Activated CD4-positive, CD25-positive, alpha-beta regulatory T cell (primary cell): ENCODE data around the gene ARAP3.
A peak's percentile ranks its signal among the peaks of the same experiment; 100 is the strongest.
"Not testable (repeated sequence)": the region's sequence is repeated elsewhere in the genome, so short reads cannot be mapped to it uniquely, and the experiment has no call there.

Experiments used
- DNase-seq, 4 experiments: peaks; one replicate each; lab custom pipeline; 2025; lab: John Stamatoyannopoulos, UW

The ARAP3 gene

GRCh38 chr5:141617682-141618029 is 64.4 kb downstream of the ARAP3 start:
- DNase-seq: no peak

DNA sequence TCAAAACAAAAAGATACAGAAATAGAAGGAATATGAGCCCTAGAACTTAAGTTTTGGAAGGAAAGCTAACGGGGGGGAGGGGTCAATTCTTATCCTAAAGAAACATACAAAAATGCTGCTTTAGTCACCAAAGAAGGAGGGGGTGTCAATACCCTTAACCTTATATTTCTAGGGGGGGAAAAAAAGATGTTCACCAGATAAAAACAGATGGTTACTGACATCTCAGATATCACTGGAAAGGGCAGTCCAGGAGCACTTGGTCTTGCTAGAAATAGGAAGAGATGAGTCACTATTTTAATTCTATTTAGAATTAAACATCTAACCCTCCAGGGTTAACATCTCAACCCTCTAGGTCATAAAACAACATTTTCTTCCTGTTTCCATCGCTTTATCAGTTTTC is 64.9 kb downstream of the ARAP3 start:
- no peak for DNase-seq

GRCh38 chr5:141615991-141616720 is 65.9 kb downstream of the ARAP3 start:
- no peak for DNase-seq

GRCh38 chr5:141613344-141613743 is 68.7 kb downstream of the ARAP3 start:
- no peak for DNase-seq

GRCh38 chr5:141611289-141611688 is 70.7 kb downstream of the ARAP3 start:
- DNase-seq: no peak

- not testable (repeated sequence) for DNase-seq
Measured at GRCh38 chr5:141609921-141610320, 72.1 kb downstream of the ARAP3 start.

- DNase-seq: no peak
Measured at GRCh38 chr5:141609044-141609443, 73.0 kb downstream of the ARAP3 start.

- no peak for DNase-seq
Measured at GRCh38 chr5:141608557-141608956, 73.5 kb downstream of the ARAP3 start.

GRCh38 chr5:141608046-141608445 is 74.0 kb downstream of the ARAP3 start:
- DNase-seq: no peak

DNA sequence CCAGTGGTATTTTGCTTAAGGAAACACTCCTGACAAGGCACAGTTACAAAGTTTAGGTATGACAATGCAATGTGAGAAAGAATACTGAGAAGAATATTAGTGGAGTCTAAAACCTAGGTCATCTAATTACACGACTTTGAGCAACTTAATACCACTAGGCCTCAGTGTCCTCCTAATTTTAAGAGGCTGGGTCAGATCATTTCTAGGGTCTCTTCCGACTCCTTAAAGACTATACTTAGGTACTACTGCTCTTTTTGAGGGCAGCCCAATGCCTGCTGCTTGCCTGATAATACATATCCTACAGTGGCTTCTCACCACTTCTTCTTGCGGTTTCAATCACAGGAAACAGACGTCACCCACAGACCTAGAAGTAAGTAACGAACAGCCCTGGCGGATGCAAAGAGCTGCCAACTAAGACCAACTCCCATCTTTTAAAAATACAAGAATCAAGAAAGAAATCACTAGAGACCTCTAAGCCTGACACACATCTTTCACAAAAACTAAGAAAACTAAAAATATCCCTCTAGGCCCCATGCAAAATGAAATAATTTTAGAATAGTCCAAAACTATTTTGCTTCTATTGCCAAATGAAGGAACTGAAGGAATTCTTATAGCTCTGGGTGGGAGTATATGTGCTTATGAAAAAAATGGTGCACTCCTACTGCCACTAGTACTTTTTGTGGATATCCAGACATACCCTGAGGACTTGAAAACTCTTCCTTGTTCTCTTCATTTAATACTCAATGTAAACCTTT is 76.3 kb downstream of the ARAP3 start:
- peak in 3 of 4 experiments; percentile 7 to 46 (median 41) for DNase-seq

- DNase-seq: no peak
Measured at GRCh38 chr5:141603923-141604717, 77.9 kb downstream of the ARAP3 start.
